Naive thymus-derived CD8-positive, alpha-beta T cell (primary cell): Measurements from ENCODE around the gene SUSD5. TPM values are rescaled to one million over a fixed set of nuclear protein-coding genes. Genes with fewer than 3 reads are reported as not detected.

ENCODE experiments used
- ATAC-seq, 2 donors: fragments of 150-1000 bp; cut with Tn5 transposase in 1 of 2; sonication (Bioruptor Pico), chemical (Tn5 transposase) in 1 of 2; 1 replicate in 1 of 2; 2 replicates in 1 of 2; pipeline ENCODE4 v1.10.0; 2021; ENCODE audit warnings: mild to moderate bottlenecking in 2 of 2, moderate library complexity in 2 of 2
- POLR2A ChIA-PET: fragments of 350-600 bp; sonication (Branson Sonifier 250); formaldehyde crosslinking; loops from one replicate; lab custom pipeline; 2021; ENCODE audit warnings: antibody characterized with exemption; lab: Charles Lee
- DNase-seq, 10 donors: peaks; one replicate each; pipeline versions ENCODE4 v3.0.0 to v3.0.0-alpha.2; 2020 to 2022
- H3K27ac Mint-ChIP-seq, 10 donors: one replicate each; pipeline ENCODE4 v1.8.0; 2020 to 2022; ENCODE audit warnings: mild to moderate bottlenecking in 10 of 10, mixed read lengths in 10 of 10, moderate library complexity in 4 of 10, inconsistent platforms in 1 of 10
- H3K27me3 Mint-ChIP-seq, 5 donors: one replicate each; pipeline ENCODE4 v1.8.0; 2021 to 2022; ENCODE audit warnings: mixed read lengths in 5 of 5
- H3K36me3 Mint-ChIP-seq, 3 donors: one replicate each; pipeline ENCODE4 v1.8.0; 2020 to 2022; ENCODE audit warnings: mixed read lengths in 3 of 3, mild to moderate bottlenecking in 2 of 3, inconsistent platforms in 1 of 3
- H3K4me1 Mint-ChIP-seq, 4 donors: one replicate each; pipeline ENCODE4 v1.8.0; 2021 to 2022; ENCODE audit warnings: mixed read lengths in 4 of 4
- H3K4me3 Mint-ChIP-seq, 10 donors: one replicate each; pipeline ENCODE4 v1.8.0; 2020 to 2022; ENCODE audit warnings: mild to moderate bottlenecking in 10 of 10, mixed read lengths in 10 of 10, moderate library complexity in 6 of 10, inconsistent platforms in 1 of 10
- H3K9me3 Mint-ChIP-seq, 9 donors: one replicate each; pipeline ENCODE4 v1.8.0; 2020 to 2022; ENCODE audit warnings: mixed read lengths in 9 of 9, mild to moderate bottlenecking in 3 of 9, inconsistent platforms in 1 of 9, moderate library complexity in 1 of 9
- polyA plus RNA-seq, 3 donors: library from polyadenylated mRNA; unstranded; fragments of 300-500 nt; fragmentation: Illumina TruSeq; gene quantifications; one replicate each; pipeline ENCODE4 v1.2.3, GENCODE V29; 2021
- total RNA-seq, 8 experiments: library from RNA in 2 of 8; stranded (reverse) in 2 of 8; gene quantifications; one replicate each; pipeline ENCODE4 v1.2.3 and lab custom pipeline; 2021 to 2026

SUSD5 gene
- total and polyA plus RNA-seq, 5 experiments from 2014 or later = not detected

- peaks cover 14 to 31% (median 16%) of the 10 kb centered on the region in 5 donors for H3K27me3 Mint-ChIP-seq
- peaks cover 0 to 1% (median 0%) of the 10 kb centered on the region in 4 donors for H3K4me1 Mint-ChIP-seq
- POLR2A ChIA-PET = no interaction called here
- H3K4me3 Mint-ChIP-seq = no peak overlapping the region
- ATAC-seq = no peak
- H3K27ac Mint-ChIP-seq = no peak overlapping the region
- DNase-seq = no peak
- H3K9me3 Mint-ChIP-seq = peaks cover 0 to 2% (median 0%) of the 10 kb centered on the region in 9 donors
- peaks cover 0 to 4% (median 0%) of the 10 kb centered on the region in 3 donors for H3K36me3 Mint-ChIP-seq
Observed at GRCh38 chr3:33229066-33229465, 10.5 kb upstream of the SUSD5 start.

DNA sequence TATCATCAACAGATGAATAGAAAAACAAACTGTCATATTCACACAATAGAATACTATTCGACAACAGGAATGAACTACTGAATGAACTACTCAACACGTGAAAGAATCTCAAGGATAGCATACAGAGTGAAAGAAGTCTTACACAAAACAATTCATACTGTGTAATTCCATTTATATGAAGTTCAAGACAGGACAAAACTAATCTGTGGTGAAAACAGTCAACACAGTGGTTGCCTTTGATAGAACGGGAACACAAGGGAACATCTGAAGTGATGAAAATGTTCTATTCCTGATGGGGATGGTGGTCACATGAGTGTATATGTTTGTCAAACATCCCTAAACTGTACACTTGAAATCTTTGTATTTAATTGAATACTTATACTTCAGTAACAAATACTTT lies 2.6 kb upstream of the SUSD5 start:
- Mint-ChIP-seq H3K27ac (no peak overlapping the region), H3K36me3 (no peaks in the 10 kb centered on the region), H3K4me1 (peaks cover 2 to 11% (median 7%) of the 10 kb centered on the region in 4 donors), H3K27me3 (peaks cover 22 to 32% (median 25%) of the 10 kb centered on the region in 5 donors), H3K4me3 (no peak overlapping the region), H3K9me3 (no peaks in the 10 kb centered on the region)
- ATAC-seq = no peak
- no peak for DNase-seq
- POLR2A ChIA-PET = no interaction called here

DNA sequence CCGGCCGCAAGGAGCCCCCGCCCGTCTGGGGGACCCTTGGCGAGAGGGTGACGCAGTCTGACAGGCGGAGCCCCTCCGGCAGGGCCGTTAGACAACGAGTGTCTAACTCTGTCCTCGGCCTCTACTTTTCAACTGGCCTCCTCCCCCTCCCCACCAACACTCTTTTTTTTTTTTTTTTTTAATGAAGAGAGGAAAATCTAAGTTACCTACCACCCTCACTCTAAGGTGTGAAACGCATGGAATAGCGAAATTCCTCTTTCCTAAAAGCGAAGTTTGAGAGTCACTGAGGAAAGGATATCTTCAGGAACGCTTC lies 521 bp upstream of the SUSD5 start:
- POLR2A ChIA-PET = no interaction called here
- no peak for DNase-seq
- Mint-ChIP-seq H3K27me3 (peaks cover 31 to 49% (median 36%) of the 10 kb centered on the region in 5 donors), H3K9me3 (no peaks in the 10 kb centered on the region), H3K4me3 (peak overlapping the region in 1 of 10 donors; percentile 39), H3K27ac (no peak overlapping the region), H3K4me1 (peaks cover 2 to 11% (median 7%) of the 10 kb centered on the region in 4 donors), H3K36me3 (no peaks in the 10 kb centered on the region)
- ATAC-seq = no peak

GRCh38 chr3:33217866-33218445 lies 654 bp downstream of the SUSD5 start:
- H3K36me3 Mint-ChIP-seq = no peaks in the 10 kb centered on the region
- no peak for DNase-seq
- no peak for ATAC-seq
- peaks cover 2 to 11% (median 7%) of the 10 kb centered on the region in 4 donors for H3K4me1 Mint-ChIP-seq
- H3K27me3 Mint-ChIP-seq = peaks cover 32 to 52% (median 40%) of the 10 kb centered on the region in 5 donors
- POLR2A ChIA-PET = no interaction called here
- H3K9me3 Mint-ChIP-seq = no peaks in the 10 kb centered on the region
- peak overlapping the region in 3 of 10 donors; percentile 24 to 52 (median 25) for H3K4me3 Mint-ChIP-seq
- H3K27ac Mint-ChIP-seq = no peak overlapping the region

DNA sequence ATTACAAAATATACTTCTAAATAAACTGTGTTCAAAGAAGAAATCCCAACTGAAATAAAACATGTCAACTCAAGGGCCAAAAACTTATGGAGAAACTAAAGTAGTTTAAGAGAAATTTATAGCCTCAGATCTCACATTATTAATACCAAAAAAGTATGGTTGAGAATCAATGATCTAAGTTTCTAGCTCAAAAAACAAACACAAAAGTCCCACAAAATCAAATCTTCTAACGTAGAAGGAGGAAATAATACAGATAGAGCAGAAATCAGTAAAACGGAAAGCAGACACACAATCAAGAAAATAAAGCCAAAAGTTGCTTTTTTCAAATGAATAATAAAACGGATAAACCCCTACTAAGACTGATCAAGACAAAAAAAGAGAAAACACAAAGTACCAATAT lies 2.9 kb downstream of the SUSD5 start:
- no peaks in the 10 kb centered on the region for H3K9me3 Mint-ChIP-seq
- POLR2A ChIA-PET = no interaction called here
- ATAC-seq = no peak
- peaks cover 27 to 52% (median 44%) of the 10 kb centered on the region in 5 donors for H3K27me3 Mint-ChIP-seq
- H3K27ac Mint-ChIP-seq = no peak overlapping the region
- no peak for DNase-seq
- peaks cover 2 to 11% (median 7%) of the 10 kb centered on the region in 4 donors for H3K4me1 Mint-ChIP-seq
- no peak overlapping the region for H3K4me3 Mint-ChIP-seq
- H3K36me3 Mint-ChIP-seq = no peaks in the 10 kb centered on the region

- Mint-ChIP-seq H3K9me3 (peaks cover 8 to 18% (median 12%) of the 10 kb centered on the region in 9 donors), H3K4me3 (no peak overlapping the region), H3K36me3 (peaks cover 0 to 12% (median 0%) of the 10 kb centered on the region in 3 donors), H3K4me1 (no peaks in the 10 kb centered on the region), H3K27me3 (peaks cover 26 to 60% (median 36%) of the 10 kb centered on the region in 5 donors), H3K27ac (no peak overlapping the region)
- ATAC-seq (no peak), DNase-seq (no peak)
- POLR2A ChIA-PET = no interaction called here
Observed at GRCh38 chr3:33212406-33212805, 6.2 kb downstream of the SUSD5 start.

- POLR2A ChIA-PET = no interaction called here
- Mint-ChIP-seq H3K4me1 (no peaks in the 10 kb centered on the region), H3K36me3 (peaks cover 0 to 12% (median 0%) of the 10 kb centered on the region in 3 donors), H3K27ac (no peak overlapping the region), H3K4me3 (no peak overlapping the region), H3K27me3 (peaks cover 24 to 50% (median 31%) of the 10 kb centered on the region in 5 donors), H3K9me3 (peaks cover 8 to 18% (median 12%) of the 10 kb centered on the region in 9 donors)
- no peak for DNase-seq
- no peak for ATAC-seq
Observed at GRCh38 chr3:33211444-33211843, 7.2 kb downstream of the SUSD5 start.

GRCh38 chr3:33209357-33209756 lies 9.3 kb downstream of the SUSD5 start:
- no peaks in the 10 kb centered on the region for H3K4me1 Mint-ChIP-seq
- POLR2A ChIA-PET = no interaction called here
- no peak overlapping the region for H3K27ac Mint-ChIP-seq
- peaks cover 8 to 18% (median 12%) of the 10 kb centered on the region in 9 donors for H3K9me3 Mint-ChIP-seq
- ATAC-seq (no peak), DNase-seq (no peak)
- H3K4me3 Mint-ChIP-seq = no peak overlapping the region
- peaks cover 0 to 12% (median 0%) of the 10 kb centered on the region in 3 donors for H3K36me3 Mint-ChIP-seq
- peaks cover 16 to 33% (median 23%) of the 10 kb centered on the region in 5 donors for H3K27me3 Mint-ChIP-seq

DNA sequence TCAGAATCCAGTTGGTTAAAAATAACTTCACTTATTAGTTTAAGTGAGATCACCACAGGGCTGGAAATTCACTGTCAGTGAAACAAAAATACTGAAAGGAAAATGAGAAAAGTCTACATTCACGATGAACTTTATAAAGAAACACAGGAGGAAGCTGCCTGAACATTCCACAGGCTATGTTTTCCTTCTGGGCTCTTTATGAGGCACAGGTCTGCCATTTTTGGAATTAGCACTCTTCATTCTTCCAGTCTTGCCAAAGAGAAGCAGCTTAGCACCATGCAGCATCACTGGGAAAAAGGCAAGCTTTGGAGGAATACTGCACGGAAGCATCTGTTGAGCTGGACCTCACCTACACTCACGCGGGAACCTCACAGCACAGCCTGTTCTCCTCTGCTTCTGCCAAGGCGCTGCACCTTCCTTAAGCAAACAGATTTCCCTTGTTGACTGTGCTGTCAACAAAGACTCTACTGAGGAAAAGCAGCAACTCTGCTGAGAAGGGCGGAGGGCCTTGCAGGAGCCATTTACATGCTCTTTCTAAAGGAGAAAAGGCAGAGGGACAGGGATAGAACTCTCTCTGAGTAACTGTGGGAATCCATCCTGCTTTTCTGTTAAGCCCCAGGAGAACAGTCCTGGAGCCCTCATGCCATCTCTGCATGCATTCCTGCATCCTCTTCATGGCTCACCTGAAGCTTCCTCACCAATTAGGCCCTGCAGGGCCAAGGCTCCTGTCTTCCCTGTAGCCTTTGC lies 15.7 kb downstream of the SUSD5 start:
- DNase-seq = no peak
- H3K27me3 Mint-ChIP-seq = peaks cover 3 to 17% (median 5%) of the 10 kb centered on the region in 5 donors
- no peaks in the 10 kb centered on the region for H3K36me3 Mint-ChIP-seq
- H3K27ac Mint-ChIP-seq = no peak overlapping the region
- peaks cover 0 to 2% (median 0%) of the 10 kb centered on the region in 9 donors for H3K9me3 Mint-ChIP-seq
- POLR2A ChIA-PET = no interaction called here
- no peak for ATAC-seq
- H3K4me3 Mint-ChIP-seq = no peak overlapping the region
- H3K4me1 Mint-ChIP-seq = no peaks in the 10 kb centered on the region

- POLR2A ChIA-PET = no interaction called here
- Mint-ChIP-seq H3K27ac (no peak overlapping the region), H3K36me3 (no peaks in the 10 kb centered on the region), H3K9me3 (no peaks in the 10 kb centered on the region), H3K27me3 (peaks cover 0 to 16% (median 4%) of the 10 kb centered on the region in 5 donors), H3K4me1 (no peaks in the 10 kb centered on the region), H3K4me3 (no peak overlapping the region)
- ATAC-seq (no peak), DNase-seq (no peak)
Observed at GRCh38 chr3:33201195-33201594, 17.4 kb downstream of the SUSD5 start.

DNA sequence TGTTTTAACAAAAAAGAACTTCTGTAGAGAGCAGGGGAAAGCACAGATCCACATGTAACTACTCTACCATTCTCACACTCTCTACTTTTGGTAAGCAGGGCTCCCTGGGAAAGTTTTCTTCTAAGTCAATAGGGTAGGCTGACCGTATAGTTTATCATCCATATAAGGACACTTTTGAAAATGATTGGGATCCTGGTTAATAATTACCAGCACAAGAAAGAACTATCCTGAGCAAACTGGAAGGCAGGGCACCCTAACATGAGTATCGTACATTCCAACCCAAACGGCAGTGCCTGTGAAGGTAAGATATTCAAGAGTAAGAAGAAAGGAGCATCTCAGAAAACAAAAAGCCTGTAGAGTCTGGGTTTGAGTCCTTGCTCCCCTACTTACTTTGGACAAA lies 22.1 kb downstream of the SUSD5 start:
- Mint-ChIP-seq H3K4me3 (no peak overlapping the region), H3K36me3 (no peaks in the 10 kb centered on the region), H3K27me3 (peaks cover 0 to 12% (median 3%) of the 10 kb centered on the region in 5 donors), H3K9me3 (no peaks in the 10 kb centered on the region), H3K4me1 (no peaks in the 10 kb centered on the region), H3K27ac (no peak overlapping the region)
- POLR2A ChIA-PET = no interaction called here
- no peak for DNase-seq
- no peak for ATAC-seq

GRCh38 chr3:33194303-33194702 lies 24.3 kb downstream of the SUSD5 start:
- POLR2A ChIA-PET = no interaction called here
- DNase-seq = no peak

DNA sequence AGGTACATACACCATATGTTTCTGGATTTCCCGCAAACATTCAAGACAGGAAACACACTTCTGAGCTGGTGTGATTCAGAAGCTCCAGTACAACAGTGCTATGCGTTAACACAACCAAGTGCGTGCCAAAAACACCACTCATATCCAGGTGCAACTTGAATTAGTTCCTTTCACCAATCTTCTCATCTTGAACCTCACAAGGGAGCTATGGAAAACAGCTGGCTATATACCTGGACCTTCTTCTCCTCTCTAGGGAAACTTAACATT lies 31.3 kb downstream of the SUSD5 start:
- Mint-ChIP-seq H3K9me3 (peaks cover 0 to 27% (median 12%) of the 10 kb centered on the region in 9 donors), H3K4me1 (no peaks in the 10 kb centered on the region), H3K27ac (no peak overlapping the region), H3K27me3 (peaks cover 10 to 23% (median 12%) of the 10 kb centered on the region in 5 donors), H3K36me3 (peaks cover 0 to 15% (median under 1%) of the 10 kb centered on the region in 3 donors), H3K4me3 (no peak overlapping the region)
- no peak for ATAC-seq
- DNase-seq = no peak
- POLR2A ChIA-PET = no interaction called here

More at GRCh38 chr3:33194303-33194702, 24.3 kb downstream of the SUSD5 start:
- Mint-ChIP-seq H3K36me3 (no peaks in the 10 kb centered on the region), H3K9me3 (no peaks in the 10 kb centered on the region), H3K4me1 (no peaks in the 10 kb centered on the region), H3K27me3 (peaks cover 0 to 12% (median 3%) of the 10 kb centered on the region in 5 donors), H3K4me3 (no peak overlapping the region), H3K27ac (no peak overlapping the region)
- no peak for ATAC-seq
